Activated T-helper 1 cell treated with anti-CD3 and anti-CD28 coated beads, Interleukin-12 subunit alpha, Interleukin-12 subunit beta, Interleukin-2, Interleukin-4 antibody, amounts not matched to agents 30 ng/mL and 10 ng/mL and 1 ng/mL, durations not matched to agents 14 hours and 24 hours and 36 hours (primary cell): ENCODE results near the gene ZSWIM5. TPM values are rescaled to one million over a fixed set of nuclear protein-coding genes. Genes with fewer than 3 reads are reported as not detected.
"Not testable (repeated sequence)": the region's sequence is repeated elsewhere in the genome, so short reads cannot be mapped to it uniquely, and the experiment has no call there.

ENCODE experiments used
- DNase-seq: peaks from one replicate; pipeline ENCODE4 v3.0.0; 2021; ENCODE audit warnings: low spot score
- H3K27ac Mint-ChIP-seq: one replicate; pipeline ENCODE4 v1.8.0; 2021; ENCODE audit warnings: mild to moderate bottlenecking, mixed read lengths
- H3K27me3 Mint-ChIP-seq: one replicate; pipeline ENCODE4 v1.8.0; 2022; ENCODE audit warnings: mild to moderate bottlenecking, moderate library complexity, mixed read lengths; ENCODE audit not compliant: insufficient read depth
- H3K36me3 Mint-ChIP-seq: one replicate; pipeline ENCODE4 v1.8.0; 2021; ENCODE audit warnings: low read depth, mixed read lengths
- H3K4me1 Mint-ChIP-seq: one replicate; pipeline ENCODE4 v1.8.0; 2021; ENCODE audit warnings: low read depth, mixed read lengths
- H3K4me3 Mint-ChIP-seq: one replicate; pipeline ENCODE4 v1.8.0; 2021; ENCODE audit warnings: mild to moderate bottlenecking, moderate library complexity, mixed read lengths
- H3K9me3 Mint-ChIP-seq: one replicate; pipeline ENCODE4 v1.8.0; 2021; ENCODE audit warnings: mixed read lengths
- intact Hi-C: fragments of 100-400 bp; cut with micrococcal nuclease; formaldehyde crosslinking; loops from one replicate; pipeline ENCODE4 v1.15.1; 2024
- total RNA-seq: library from RNA; stranded (reverse); gene quantifications from 2 replicates; pipeline ENCODE4 v1.2.3, GENCODE V29; 2022

Gene ZSWIM5
- total RNA-seq, 1 donor from 2014 or later: 0.10 TPM

GRCh38 chr1:44988531-44989156, 217.8 kb downstream of the ZSWIM5 start:
- H3K27ac Mint-ChIP-seq: no peak overlapping the region
- no peak for DNase-seq
- intact Hi-C loops: loop anchor here (5.0 to 10.0 kb wide), 4 partner anchors 151 to 1281 kb away; partner anchors contain the start of genes GPBP1L1, ST3GAL3 and TMEM69
- H3K9me3 Mint-ChIP-seq: no peaks in the 10 kb centered on the region
- peaks cover 5% of the 10 kb centered on the region for H3K36me3 Mint-ChIP-seq
- peaks cover 2% of the 10 kb centered on the region for H3K27me3 Mint-ChIP-seq
- H3K4me1 Mint-ChIP-seq: peaks cover 16% of the 10 kb centered on the region
- no peak overlapping the region for H3K4me3 Mint-ChIP-seq

- H3K36me3 Mint-ChIP-seq: peaks cover 8% of the 10 kb centered on the region
- peak overlapping the region; percentile 100 for H3K4me3 Mint-ChIP-seq
- peak overlapping the region; percentile 94 for H3K27ac Mint-ChIP-seq
- no peaks in the 10 kb centered on the region for H3K9me3 Mint-ChIP-seq
- DNase-seq: no peak
- H3K4me1 Mint-ChIP-seq: peaks cover 21% of the 10 kb centered on the region
- intact Hi-C loops: loop anchor here (1.0 to 10.0 kb wide), 9 partner anchors 25 to 1279 kb away; partner anchors contain the start of genes ARMH1, GPBP1L1, HECTD3 and MUTYH
- H3K27me3 Mint-ChIP-seq: peaks cover 2% of the 10 kb centered on the region
Measured at GRCh38 chr1:44985747-44986359, 220.6 kb downstream of the ZSWIM5 start.

- intact Hi-C loops, DNase-seq, H3K27ac Mint-ChIP-seq, H3K27me3 Mint-ChIP-seq, H3K9me3 Mint-ChIP-seq, H3K4me3 Mint-ChIP-seq, H3K4me1 Mint-ChIP-seq: not testable (repeated sequence)
- peaks cover 39% of the 10 kb centered on the region for H3K36me3 Mint-ChIP-seq
Measured at GRCh38 chr1:44977372-44977771, 229.0 kb downstream of the ZSWIM5 start.

GRCh38 chr1:44976252-44976651, 230.2 kb downstream of the ZSWIM5 start:
- H3K4me3 Mint-ChIP-seq: no peak overlapping the region
- H3K4me1 Mint-ChIP-seq: no peaks in the 10 kb centered on the region
- no peaks in the 10 kb centered on the region for H3K27me3 Mint-ChIP-seq
- H3K9me3 Mint-ChIP-seq: peaks cover 9% of the 10 kb centered on the region
- intact Hi-C loops: no loop called here
- H3K36me3 Mint-ChIP-seq: peaks cover 40% of the 10 kb centered on the region
- H3K27ac Mint-ChIP-seq: no peak overlapping the region
- DNase-seq: no peak

GRCh38 chr1:44973645-44974044, 232.8 kb downstream of the ZSWIM5 start:
- DNase-seq: no peak
- H3K4me1 Mint-ChIP-seq: no peaks in the 10 kb centered on the region
- no peak overlapping the region for H3K4me3 Mint-ChIP-seq
- no peaks in the 10 kb centered on the region for H3K27me3 Mint-ChIP-seq
- peaks cover 9% of the 10 kb centered on the region for H3K9me3 Mint-ChIP-seq
- H3K36me3 Mint-ChIP-seq: peaks cover 36% of the 10 kb centered on the region
- intact Hi-C loops: no loop called here
- H3K27ac Mint-ChIP-seq: no peak overlapping the region

GRCh38 chr1:44970317-44970716, 236.1 kb downstream of the ZSWIM5 start:
- Mint-ChIP-seq H3K4me3 (no peak overlapping the region), H3K36me3 (peaks cover 17% of the 10 kb centered on the region), H3K27me3 (no peaks in the 10 kb centered on the region), H3K9me3 (no peaks in the 10 kb centered on the region), H3K4me1 (no peaks in the 10 kb centered on the region), H3K27ac (no peak overlapping the region)
- no peak for DNase-seq
- intact Hi-C loops: loop anchor here (2.0 kb wide), 1 partner anchor 20 kb away; no protein-coding TSS in a partner anchor

Other genes with a start within 250 kb of the ZSWIM5 start
- 56.0 and 60.4 TPM in 2 replicates for gene EIF2B3, start 220.0 kb downstream of the ZSWIM5 start, total RNA-seq
- 22.2 and 23.5 TPM in 2 replicates for gene HECTD3, start 195.3 kb downstream of the ZSWIM5 start, total RNA-seq
- 79.9 and 81.9 TPM in 2 replicates for gene UROD, start 194.4 kb downstream of the ZSWIM5 start, total RNA-seq
- 31.0 and 34.8 TPM in 2 replicates for gene HPDL, start 120.3 kb upstream of the ZSWIM5 start, total RNA-seq
- gene TOE1, start 133.6 kb upstream of the ZSWIM5 start, total RNA-seq: 39.1 and 41.4 TPM in 2 replicates
- gene MUTYH, start 133.8 kb upstream of the ZSWIM5 start, total RNA-seq: 53.4 and 55.9 TPM in 2 replicates